ENCODE results near the gene USP53.

- no peak for TF ChIP-seq CTCF (IDR thresholded peaks at IDR 0.05; ENCODE audit: insufficient read depth, low read length, poor library complexity, severe bottlenecking)
- TF ChIP-seq EZH2phosphoT487 (conservative IDR thresholded peaks at IDR 0.05; ENCODE audit: low read length): no peak
Measured at GRCh38 chr4:119205690-119206089, 6.8 kb upstream of the USP53 start.

All from SU-DHL-6 (cell line).